EH (cell line): ENCODE results near the gene TPX2.
"Not testable (repeated sequence)": the region's sequence is repeated elsewhere in the genome, so short reads cannot be mapped to it uniquely, and the experiment has no call there.

Source experiments
- DNase-seq: peaks from one replicate; pipeline ENCODE4 v3.0.0-alpha.2; 2015; ENCODE audit warnings: low read depth

The TPX2 gene

GRCh38 chr20:31815408-31816188 is 76.5 kb downstream of the TPX2 start:
- DNase-seq: peak; percentile 41

GRCh38 chr20:31816221-31816620 is 77.1 kb downstream of the TPX2 start:
- DNase-seq: no peak

- no peak for DNase-seq
Measured at GRCh38 chr20:31817461-31817860, 78.4 kb downstream of the TPX2 start.

- DNase-seq: no peak
Measured at GRCh38 chr20:31818376-31818908, 79.4 kb downstream of the TPX2 start.

- DNase-seq: no peak
Measured at GRCh38 chr20:31819083-31819784, 80.1 kb downstream of the TPX2 start, which contains the start of gene MYLK2. TSS of gene MYLK2 (plus strand) at chr20:31819356. CDS start at chr20:31819581, 225 bp downstream.

- DNase-seq: no peak
Measured at GRCh38 chr20:31820228-31820627, 81.1 kb downstream of the TPX2 start.

- no peak for DNase-seq
Measured at GRCh38 chr20:31821427-31821826, 82.3 kb downstream of the TPX2 start.

GRCh38 chr20:31822421-31823330 is 83.6 kb downstream of the TPX2 start:
- DNase-seq: peak; percentile 80

- peak; percentile 31 for DNase-seq
Measured at GRCh38 chr20:31823360-31824124, 84.5 kb downstream of the TPX2 start.

- no peak for DNase-seq
Measured at GRCh38 chr20:31824125-31824485, 85.0 kb downstream of the TPX2 start.

GRCh38 chr20:31824554-31825313 is 85.6 kb downstream of the TPX2 start:
- DNase-seq: no peak

- no peak for DNase-seq
Measured at GRCh38 chr20:31826074-31826473, 87.0 kb downstream of the TPX2 start.

GRCh38 chr20:31827059-31827458 is 88.0 kb downstream of the TPX2 start:
- no peak for DNase-seq

GRCh38 chr20:31828016-31828415 is 88.9 kb downstream of the TPX2 start:
- DNase-seq: not testable (repeated sequence)

- no peak for DNase-seq
Measured at GRCh38 chr20:31829731-31830130, 90.6 kb downstream of the TPX2 start.

GRCh38 chr20:31830406-31830981 is 91.4 kb downstream of the TPX2 start:
- no peak for DNase-seq

- no peak for DNase-seq
Measured at GRCh38 chr20:31831211-31831610, 92.1 kb downstream of the TPX2 start.

- no peak for DNase-seq
Measured at GRCh38 chr20:31831771-31832306, 92.7 kb downstream of the TPX2 start.

GRCh38 chr20:31833130-31833930 is 94.2 kb downstream of the TPX2 start:
- peak; percentile 50 for DNase-seq
